HepG2 (cell line): ENCODE measurements around the gene MYO1C. TPM values are rescaled to one million over a fixed set of nuclear protein-coding genes. Genes with fewer than 3 reads are reported as not detected.

ENCODE experiments used
- HMGA1 ChIP-seq: sonication (generic); formaldehyde crosslinking; conservative IDR thresholded peaks from 2 replicates; pipeline ENCODE4 v1.4.0; 2020; ENCODE audit warnings: missing genetic modification reagents
- SAP130 ChIP-seq: IDR thresholded peaks from 2 replicates; pipeline ENCODE4 v1.6.1; 2016; ENCODE audit warnings: low read depth
- ZNF556 ChIP-seq: sonication (generic); formaldehyde crosslinking; IDR thresholded peaks from 2 replicates; pipeline ENCODE4 v1.4.0; 2020; ENCODE audit warnings: mild to moderate bottlenecking, missing genetic modification reagents, borderline replicate concordance
- ZNF670 ChIP-seq: sonication (generic); formaldehyde crosslinking; IDR thresholded peaks from 2 replicates; pipeline ENCODE4 v1.8.0; 2022; ENCODE audit warnings: mild to moderate bottlenecking, missing genetic modification reagents, borderline replicate concordance
- polyA plus RNA-seq, 8 experiments: library from polyadenylated mRNA; depleted of rRNA in 3 of 8; stranded (reverse) in 7 of 8; unstranded in 1 of 8; fragments of >200 nt; fragmentation: Illumina TruSeq in 4 of 8; extraction: Trizol in 4 of 8; gene quantifications; 2 replicates each; pipeline versions ENCODE4 v1.2.1 to v1.2.3, GENCODE V29; 2011 to 2016; ENCODE audit warnings: low read depth in 4 of 8, missing spikeins in 1 of 8, mixed read lengths in 1 of 8; ENCODE audit not compliant: insufficient read depth in 1 of 8
- total RNA-seq, 5 experiments: library from RNA; depleted of rRNA; stranded (reverse); fragments of >200 nt; fragmentation: Illumina TruSeq; extraction: Trizol; gene quantifications; 2 replicates each; pipeline ENCODE4 v1.2.3, GENCODE V29; 2016; ENCODE audit warnings: low read depth in 1 of 5
- TF ChIP-seq, protein P1 (sequence below): sonication (generic); formaldehyde crosslinking; IDR thresholded peaks from 2 replicates; pipeline ENCODE4 v1.5.0; 2020; ENCODE audit warnings: mild to moderate bottlenecking, missing genetic modification reagents, borderline replicate concordance
- TF ChIP-seq, protein P2 (sequence below), 2 experiments: sonication (generic) in 1 of 2; formaldehyde crosslinking in 1 of 2; IDR thresholded peaks; 2 replicates each; pipeline versions ENCODE4 v1.4.0 to v1.6.1; 2016 to 2020; ENCODE audit warnings: borderline replicate concordance in 1 of 2, low read depth in 1 of 2, mild to moderate bottlenecking in 1 of 2, missing genetic modification reagents in 1 of 2
- TF ChIP-seq, protein P3 (sequence below), 2 experiments: sonication (generic) in 1 of 2; formaldehyde crosslinking in 1 of 2; IDR thresholded peaks; 2 replicates each; pipeline versions ENCODE4 v1.5.1 to v1.6.1; 2011 to 2020; ENCODE audit warnings: borderline replicate concordance in 1 of 2, low read depth in 1 of 2, low read length in 1 of 2, mild to moderate bottlenecking in 1 of 2, missing genetic modification reagents in 1 of 2, moderate library complexity in 1 of 2

Gene MYO1C
- total and polyA plus RNA-seq, 2 of the 13 experiments (the other 11 are each of a cell fraction or from before 2014, with no cell fraction given), result 22.7 to 40.8 TPM

DNA sequence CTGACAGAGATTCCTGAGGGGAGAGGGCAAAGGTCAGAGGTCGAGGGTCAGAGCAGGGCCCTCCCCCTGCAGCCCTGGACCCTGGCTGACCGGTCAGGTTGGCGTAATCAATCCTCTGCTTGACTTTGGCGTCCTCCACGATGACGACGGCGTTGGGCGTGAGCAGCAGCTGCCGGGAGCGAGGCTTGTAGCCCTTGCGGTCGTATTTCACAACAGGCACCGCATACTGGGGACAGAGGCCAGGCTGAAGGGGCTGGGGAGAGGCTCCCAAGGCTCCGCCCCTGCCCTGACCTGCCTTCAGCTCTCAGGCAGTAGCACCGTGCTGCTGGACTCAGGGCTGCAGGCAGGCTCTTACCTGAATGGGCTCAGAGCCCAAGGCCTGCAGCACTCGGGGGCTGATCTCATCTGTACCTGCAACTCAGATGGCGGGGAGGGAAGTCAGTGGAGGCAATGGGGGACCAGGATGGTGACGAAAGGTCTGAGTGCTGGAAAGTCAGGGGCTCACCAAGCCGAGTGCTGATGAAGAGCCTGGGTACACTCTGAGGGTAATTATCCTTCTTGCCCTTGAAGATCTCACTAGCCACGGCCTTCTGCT, 24.5 kb downstream of the MYO1C start (continued):
- TF ChIP-seq, protein P1, sequence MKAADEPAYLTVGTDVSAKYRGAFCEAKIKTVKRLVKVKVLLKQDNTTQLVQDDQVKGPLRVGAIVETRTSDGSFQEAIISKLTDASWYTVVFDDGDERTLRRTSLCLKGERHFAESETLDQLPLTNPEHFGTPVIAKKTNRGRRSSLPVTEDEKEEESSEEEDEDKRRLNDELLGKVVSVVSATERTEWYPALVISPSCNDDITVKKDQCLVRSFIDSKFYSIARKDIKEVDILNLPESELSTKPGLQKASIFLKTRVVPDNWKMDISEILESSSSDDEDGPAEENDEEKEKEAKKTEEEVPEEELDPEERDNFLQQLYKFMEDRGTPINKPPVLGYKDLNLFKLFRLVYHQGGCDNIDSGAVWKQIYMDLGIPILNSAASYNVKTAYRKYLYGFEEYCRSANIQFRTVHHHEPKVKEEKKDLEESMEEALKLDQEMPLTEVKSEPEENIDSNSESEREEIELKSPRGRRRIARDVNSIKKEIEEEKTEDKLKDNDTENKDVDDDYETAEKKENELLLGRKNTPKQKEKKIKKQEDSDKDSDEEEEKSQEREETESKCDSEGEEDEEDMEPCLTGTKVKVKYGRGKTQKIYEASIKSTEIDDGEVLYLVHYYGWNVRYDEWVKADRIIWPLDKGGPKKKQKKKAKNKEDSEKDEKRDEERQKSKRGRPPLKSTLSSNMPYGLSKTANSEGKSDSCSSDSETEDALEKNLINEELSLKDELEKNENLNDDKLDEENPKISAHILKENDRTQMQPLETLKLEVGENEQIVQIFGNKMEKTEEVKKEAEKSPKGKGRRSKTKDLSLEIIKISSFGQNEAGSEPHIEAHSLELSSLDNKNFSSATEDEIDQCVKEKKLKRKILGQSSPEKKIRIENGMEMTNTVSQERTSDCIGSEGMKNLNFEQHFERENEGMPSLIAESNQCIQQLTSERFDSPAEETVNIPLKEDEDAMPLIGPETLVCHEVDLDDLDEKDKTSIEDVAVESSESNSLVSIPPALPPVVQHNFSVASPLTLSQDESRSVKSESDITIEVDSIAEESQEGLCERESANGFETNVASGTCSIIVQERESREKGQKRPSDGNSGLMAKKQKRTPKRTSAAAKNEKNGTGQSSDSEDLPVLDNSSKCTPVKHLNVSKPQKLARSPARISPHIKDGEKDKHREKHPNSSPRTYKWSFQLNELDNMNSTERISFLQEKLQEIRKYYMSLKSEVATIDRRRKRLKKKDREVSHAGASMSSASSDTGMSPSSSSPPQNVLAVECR (CRISPR knock-in tag), result peak; percentile 93
- TF ChIP-seq ZNF556 (CRISPR knock-in tag) (peak; percentile 79; the same call in 1 of the 2 replicates), HMGA1 (no peak), ZNF670 (no peak), SAP130 (CRISPR knock-in tag) (peak; percentile 89)
- TF ChIP-seq, protein P2, sequence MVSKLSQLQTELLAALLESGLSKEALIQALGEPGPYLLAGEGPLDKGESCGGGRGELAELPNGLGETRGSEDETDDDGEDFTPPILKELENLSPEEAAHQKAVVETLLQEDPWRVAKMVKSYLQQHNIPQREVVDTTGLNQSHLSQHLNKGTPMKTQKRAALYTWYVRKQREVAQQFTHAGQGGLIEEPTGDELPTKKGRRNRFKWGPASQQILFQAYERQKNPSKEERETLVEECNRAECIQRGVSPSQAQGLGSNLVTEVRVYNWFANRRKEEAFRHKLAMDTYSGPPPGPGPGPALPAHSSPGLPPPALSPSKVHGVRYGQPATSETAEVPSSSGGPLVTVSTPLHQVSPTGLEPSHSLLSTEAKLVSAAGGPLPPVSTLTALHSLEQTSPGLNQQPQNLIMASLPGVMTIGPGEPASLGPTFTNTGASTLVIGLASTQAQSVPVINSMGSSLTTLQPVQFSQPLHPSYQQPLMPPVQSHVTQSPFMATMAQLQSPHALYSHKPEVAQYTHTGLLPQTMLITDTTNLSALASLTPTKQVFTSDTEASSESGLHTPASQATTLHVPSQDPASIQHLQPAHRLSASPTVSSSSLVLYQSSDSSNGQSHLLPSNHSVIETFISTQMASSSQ (IDR thresholded peaks at IDR 0.05; ENCODE audit: low read depth), result no peak
- TF ChIP-seq, protein P2 (CRISPR knock-in tag; IDR thresholded peaks at IDR 0.05; ENCODE audit: borderline replicate concordance), result peak; percentile 45; the same call in 1 of the 2 replicates
- TF ChIP-seq, protein P3, sequence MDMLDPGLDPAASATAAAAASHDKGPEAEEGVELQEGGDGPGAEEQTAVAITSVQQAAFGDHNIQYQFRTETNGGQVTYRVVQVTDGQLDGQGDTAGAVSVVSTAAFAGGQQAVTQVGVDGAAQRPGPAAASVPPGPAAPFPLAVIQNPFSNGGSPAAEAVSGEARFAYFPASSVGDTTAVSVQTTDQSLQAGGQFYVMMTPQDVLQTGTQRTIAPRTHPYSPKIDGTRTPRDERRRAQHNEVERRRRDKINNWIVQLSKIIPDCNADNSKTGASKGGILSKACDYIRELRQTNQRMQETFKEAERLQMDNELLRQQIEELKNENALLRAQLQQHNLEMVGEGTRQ (IDR thresholded peaks at IDR 0.05; ENCODE audit: low read depth, low read length), result no peak
- TF ChIP-seq, protein P3 (CRISPR knock-in tag; IDR thresholded peaks at IDR 0.05; ENCODE audit: borderline replicate concordance), result no peak
